D721Med (cell line): ENCODE results near the gene MESD.
A peak's percentile ranks its signal among the peaks of the same experiment; 100 is the strongest.

ENCODE experiments used
- DNase-seq: peaks from one replicate; pipeline ENCODE4 v3.0.0; 2011; ENCODE audit warnings: low spot score; ENCODE audit not compliant: insufficient read length
- FAIRE-seq: peaks from 2 replicates; lab custom pipeline; 2011; peaks lifted over from hg19 to GRCh38; lab: Jason Lieb, UNC
- CTCF ChIP-seq: IDR thresholded peaks from 2 replicates; pipeline ENCODE4 v1.5.1; 2012; ENCODE audit warnings: mild to moderate bottlenecking, control low read depth; ENCODE audit not compliant: insufficient read depth; ENCODE audit errors: missing control alignments

Gene MESD

GRCh38 chr15:80991421-80991820, 1.8 kb upstream of the MESD start:
- FAIRE-seq (no peak), DNase-seq (no peak)
- TF ChIP-seq CTCF = peak; percentile 6

DNA sequence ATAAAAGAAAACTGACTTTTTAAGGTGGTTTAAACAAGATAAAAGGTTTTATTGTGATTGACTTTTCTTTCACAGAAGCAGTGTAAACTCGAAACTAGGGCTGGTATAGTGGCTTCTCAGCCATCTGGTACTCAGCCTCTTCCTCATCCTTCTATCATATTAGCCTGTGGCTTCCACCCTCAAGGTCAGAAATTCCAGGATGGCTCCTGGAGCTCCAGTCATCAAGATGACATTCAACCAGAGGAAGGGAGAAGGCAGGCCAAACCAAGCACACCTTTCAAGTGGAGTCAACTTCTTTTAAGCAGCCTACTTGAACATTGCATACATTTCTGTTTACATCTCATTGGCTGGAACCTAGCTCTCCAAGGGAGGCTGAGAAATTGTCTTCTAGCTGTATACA, 1.3 kb upstream of the MESD start:
- FAIRE-seq (no peak), DNase-seq (no peak)
- no peak for TF ChIP-seq CTCF

DNA sequence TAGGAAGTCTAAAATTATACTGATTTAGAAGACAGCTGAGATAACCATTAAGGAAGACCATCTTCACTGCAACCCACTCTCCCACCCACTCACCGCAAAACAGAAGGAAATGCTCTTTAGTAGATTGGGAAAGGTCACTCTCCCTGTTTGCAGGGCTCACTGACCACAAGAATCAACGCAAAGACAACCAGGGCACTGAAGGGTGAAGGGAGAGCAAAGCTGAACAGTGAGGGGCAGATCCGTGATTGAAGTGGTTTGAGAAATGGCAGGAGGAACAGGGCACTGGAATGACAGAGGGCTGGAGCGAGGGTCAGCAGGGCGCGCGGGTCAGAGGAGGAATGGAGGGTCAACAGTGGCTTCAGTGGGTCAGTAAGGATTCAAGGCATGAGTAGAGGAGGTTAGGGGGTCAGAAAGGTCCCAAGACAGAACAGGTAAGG, 520 bp downstream of the MESD start:
- no peak for DNase-seq
- no peak for FAIRE-seq
- TF ChIP-seq CTCF = no peak

- FAIRE-seq = no peak
- TF ChIP-seq CTCF = no peak
- no peak for DNase-seq
Observed at GRCh38 chr15:80988148-80988796, 1.3 kb downstream of the MESD start.

GRCh38 chr15:80986487-80986886, 3.1 kb downstream of the MESD start:
- FAIRE-seq (no peak), DNase-seq (no peak)
- no peak for TF ChIP-seq CTCF

GRCh38 chr15:80985981-80986380, 3.6 kb downstream of the MESD start:
- TF ChIP-seq CTCF = no peak
- DNase-seq = no peak
- no peak for FAIRE-seq

GRCh38 chr15:80984856-80985255, 4.8 kb downstream of the MESD start:
- no peak for TF ChIP-seq CTCF
- FAIRE-seq = no peak
- DNase-seq = no peak
